HG02970 (cell line): ENCODE results near the gene PCSK6.

Experiments used
- ATAC-seq: cut with Tn5 transposase; IDR thresholded peaks from one replicate; pipeline ENCODE4 v1.9.1; 2021; ENCODE audit warnings: mild to moderate bottlenecking, moderate library complexity, moderate number of reproducible peaks; ENCODE audit not compliant: unreplicated experiment, low FRiP score

The PCSK6 gene

GRCh38 chr15:101500865-101501551, 11.5 kb upstream of the PCSK6 start:
- no peak for ATAC-seq

DNA sequence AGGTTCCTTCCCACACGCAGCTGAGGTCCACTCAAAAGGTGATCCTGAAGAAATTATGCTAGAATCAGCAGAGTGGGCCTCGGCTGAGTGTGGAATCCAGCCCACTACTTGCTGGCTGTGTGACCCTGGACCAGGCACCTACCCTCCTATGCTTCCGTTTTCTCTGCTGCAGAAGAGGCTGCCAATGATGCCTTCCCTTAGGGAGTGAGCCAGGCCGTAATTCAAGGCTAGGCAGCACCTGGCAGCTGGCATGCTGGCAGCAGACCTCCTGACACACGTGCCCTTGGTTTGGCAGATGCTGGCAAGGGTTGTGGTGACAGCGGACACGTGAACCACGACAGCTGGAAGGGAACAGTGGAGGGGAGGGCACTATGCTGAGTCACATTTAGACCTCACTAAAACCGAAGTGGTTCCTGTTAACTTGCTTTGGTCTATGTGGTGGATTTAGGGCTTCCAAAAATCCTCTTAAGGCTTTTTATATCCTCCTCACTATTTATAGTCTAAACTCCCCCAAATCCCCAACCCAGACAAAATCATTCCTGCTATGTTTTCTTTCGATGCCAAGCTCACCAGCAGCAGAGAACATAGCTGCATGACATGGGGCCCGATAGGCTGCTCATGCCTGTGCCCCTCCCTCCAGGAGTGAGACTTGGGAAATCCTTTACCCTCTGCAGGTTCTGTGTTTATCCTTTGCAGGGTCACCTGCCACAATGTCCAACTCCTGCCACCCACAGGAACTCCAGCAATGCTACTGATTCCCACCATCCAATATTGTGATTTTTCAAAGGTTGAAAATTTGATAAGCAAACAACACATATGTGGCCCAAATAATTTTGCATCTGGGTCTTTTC, 10.6 kb upstream of the PCSK6 start:
- no peak for ATAC-seq

DNA sequence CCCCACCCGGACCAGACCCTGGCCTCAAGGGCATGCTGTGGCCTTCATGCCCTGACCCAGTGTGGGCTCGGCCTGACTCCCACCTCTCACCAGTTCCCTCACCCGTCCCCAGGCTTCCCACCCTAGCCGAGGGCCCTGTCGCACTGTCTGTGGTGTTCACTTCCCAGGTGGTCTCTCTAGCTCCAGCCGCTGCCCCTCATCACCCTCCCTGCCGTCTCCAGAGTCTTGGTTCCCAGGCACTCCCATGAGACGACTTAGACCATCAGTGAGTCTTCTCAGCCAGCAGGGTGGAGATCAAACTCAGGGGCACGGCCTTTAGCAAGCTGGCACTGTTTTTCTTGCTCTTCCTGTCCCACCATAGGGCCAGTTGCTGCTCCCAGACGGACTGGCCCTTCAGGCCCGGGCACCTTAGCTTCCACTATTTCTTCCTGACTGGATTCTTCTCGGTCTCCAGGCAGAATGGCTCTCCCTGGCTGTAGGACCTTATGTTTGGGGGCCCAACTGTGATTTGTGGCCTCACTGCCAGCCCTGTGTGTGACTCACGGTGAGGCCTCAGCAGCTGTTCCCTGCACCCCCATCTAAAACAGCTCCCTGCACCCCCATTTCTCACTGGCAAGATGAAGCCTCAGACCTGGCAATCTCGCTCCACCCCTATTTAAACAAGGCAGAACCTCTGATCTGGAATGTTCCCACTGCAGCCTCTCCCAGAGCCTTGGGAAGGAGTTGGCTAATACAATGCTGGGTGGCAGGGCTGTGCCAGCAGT, 9.4 kb upstream of the PCSK6 start:
- no peak for ATAC-seq

DNA sequence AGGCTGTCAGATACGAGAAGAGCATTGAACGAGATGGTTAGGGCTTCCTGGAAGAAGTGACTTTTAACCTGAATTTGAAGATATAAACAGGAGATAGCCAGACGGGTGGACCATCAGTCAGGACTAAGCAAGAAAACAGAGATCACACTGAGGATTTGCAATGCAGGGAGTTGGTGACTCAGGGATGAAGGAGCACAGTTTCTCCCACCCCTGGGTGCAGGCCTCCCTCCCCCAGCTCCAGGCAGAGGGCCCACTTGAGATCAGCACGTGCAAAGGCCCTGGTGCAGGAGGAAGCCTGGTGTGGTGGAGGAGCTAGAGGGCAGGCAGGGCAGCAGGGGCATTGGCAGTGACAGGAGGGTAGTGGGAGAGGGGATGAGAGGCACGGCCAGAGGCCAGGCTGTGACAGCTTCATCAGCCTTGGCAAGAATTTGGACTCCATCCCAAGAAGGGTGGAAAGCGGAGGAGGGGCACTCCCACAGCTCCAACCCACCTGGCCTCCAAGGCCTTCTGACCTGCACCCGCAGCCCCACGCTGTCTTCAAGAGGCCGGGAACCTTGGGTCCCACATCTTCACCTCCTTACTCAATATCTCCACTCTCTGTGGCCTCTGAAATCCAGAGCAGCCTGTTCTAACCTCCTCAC, 8.7 kb upstream of the PCSK6 start:
- ATAC-seq = no peak

DNA sequence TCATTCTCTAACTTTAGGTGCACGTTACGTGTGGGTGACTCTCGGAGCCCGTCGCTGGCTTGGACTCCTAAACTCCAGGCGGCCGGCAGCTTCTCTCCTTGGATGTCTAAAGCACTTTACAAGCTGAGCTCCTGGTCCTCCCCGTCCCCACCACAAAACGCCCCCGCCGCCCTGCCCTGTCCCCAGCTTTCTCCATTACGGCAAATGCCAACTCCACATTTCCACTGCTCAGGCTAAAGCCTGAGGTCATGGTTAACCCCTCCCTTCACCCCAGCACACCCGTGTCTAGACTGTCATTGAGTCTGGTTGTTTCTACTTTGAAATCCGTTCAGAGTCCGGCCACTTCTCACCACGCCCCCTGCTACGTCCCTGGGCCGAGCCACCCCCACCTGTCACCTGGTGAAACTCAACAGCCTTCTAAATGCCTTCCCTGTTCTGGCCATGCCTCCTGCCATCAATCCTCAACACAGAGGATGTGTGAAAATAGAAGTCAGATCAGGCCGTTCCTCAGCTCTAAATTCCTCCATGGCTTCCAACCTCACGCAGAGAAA, 8.1 kb upstream of the PCSK6 start:
- ATAC-seq = no peak

GRCh38 chr15:101497017-101497416, 7.5 kb upstream of the PCSK6 start:
- ATAC-seq = no peak

DNA sequence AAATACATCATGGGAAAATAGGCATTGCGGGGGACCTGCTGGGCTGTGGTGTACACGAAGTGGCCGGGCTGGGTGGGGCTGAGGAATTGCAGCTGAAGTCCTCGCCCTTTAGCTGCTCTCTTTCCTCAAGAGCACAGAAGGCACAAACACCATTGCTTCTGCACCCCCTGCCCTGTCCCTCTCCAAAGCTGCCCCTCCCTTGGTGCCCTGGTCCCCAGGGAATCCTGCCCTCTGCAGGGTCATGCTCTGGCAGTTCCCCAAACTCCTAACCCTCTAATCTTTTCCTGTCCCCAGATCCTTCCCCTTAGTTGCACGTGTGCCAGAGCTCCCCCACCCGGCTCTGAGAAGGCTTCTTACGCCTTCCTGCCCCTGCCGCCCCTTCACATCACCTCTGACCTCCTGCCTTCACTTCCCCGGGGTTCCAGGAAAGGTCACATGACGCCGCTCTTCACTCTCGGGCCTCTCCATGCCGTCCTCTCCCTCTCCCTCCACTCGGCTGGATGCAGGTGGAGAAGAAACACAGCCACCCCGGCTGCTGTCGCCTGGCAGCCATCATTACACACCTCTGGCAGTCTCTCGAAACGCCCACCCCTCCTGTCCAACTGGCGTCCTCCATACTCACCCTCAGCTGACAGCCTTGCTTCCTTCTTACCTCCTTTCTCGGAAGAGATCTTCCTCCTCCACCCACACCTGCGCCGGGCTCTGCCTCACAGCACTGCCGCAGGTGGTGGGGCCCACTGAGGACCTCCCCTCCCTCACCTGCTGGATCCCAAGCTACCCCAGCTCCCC, 6.9 kb upstream of the PCSK6 start:
- no peak for ATAC-seq

DNA sequence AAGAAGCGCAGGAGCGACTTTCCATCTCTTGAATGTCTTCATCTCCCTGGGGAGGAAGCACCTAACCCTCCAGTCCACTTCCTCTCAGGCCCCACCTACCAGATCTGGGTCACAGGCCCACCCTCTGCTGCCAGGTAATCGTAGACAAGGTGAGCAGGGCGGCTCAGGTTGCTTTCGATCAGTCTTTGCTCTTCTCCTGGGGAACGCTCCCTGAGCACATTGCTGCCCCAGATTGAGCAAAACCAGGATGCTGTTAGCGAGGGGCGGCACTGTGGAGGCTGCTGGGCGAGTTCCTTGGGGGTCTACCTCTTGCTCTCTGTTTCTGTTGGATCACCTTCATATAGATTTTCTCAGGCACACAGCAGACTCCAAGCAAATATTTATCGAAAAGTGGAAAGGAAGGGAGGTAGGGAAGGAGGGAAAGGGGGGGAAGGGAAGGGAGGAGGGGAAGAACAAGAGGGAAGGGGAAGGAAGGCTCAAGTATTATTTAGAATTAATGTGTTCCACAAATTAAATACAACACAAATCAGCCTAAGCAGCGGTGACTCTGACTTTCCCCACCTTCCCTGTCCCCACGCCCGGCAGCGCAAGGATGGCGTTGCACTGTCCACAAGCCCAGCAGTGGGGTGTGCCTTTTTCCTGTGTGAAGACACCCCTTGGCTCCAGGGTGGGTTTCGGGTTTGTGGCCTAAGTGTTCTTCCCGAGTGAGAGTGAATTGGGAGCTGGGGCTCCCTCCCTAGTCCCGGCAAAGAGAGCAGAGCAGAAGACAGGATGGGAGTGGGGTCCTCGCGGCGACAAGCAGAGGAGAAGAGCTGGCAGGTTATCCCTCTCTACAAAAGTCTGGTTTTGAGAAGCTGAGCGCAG, 6.1 kb upstream of the PCSK6 start:
- ATAC-seq = no peak

- ATAC-seq = no peak
Observed at GRCh38 chr15:101494251-101494796, 4.8 kb upstream of the PCSK6 start.

- ATAC-seq = no peak
Observed at GRCh38 chr15:101492766-101493692, 3.5 kb upstream of the PCSK6 start.

- ATAC-seq = no peak
Observed at GRCh38 chr15:101491734-101492640, 2.5 kb upstream of the PCSK6 start.

DNA sequence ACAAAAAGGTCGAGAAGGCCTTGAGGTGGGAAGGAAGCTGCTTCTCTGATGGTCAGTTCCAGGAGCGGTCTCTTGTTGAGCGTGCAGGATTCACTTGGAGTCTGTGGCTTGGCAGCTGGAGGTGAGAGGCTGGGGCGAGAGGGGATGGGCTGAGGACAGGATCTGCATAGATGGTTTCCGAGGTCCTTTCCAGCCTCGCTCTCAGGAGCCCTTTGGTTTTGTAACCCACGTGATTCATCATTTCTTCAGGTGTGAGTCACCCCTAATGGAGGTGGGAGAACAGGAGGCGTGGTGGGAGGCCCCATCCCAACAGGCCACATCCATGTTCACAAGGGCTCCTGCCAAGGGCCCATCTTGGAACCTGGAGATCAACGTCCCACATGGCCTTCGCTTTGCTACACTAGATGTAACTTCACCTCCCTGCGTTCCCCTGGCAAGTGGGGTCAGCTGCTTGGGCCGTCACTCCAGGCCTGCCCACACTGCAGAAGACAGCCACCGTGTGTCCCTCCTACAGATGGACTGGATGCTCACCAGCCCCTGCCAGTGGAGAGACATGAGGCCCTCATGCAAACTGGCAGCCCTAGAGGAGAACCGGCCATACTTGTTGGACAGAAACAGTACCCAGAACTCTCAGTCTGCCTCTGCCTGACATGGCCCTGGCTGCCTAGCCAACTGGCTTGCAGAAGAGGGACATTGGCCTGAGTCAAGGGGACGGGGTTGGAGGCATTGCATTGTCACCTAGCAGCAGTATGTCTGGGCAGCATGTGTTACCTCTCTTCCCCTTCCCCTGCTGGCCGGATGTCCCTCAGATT, 1.6 kb upstream of the PCSK6 start:
- no peak for ATAC-seq

- no peak for ATAC-seq
Observed at GRCh38 chr15:101490408-101490891, 943 bp upstream of the PCSK6 start.

- no peak for ATAC-seq
Observed at GRCh38 chr15:101489237-101489598, 289 bp downstream of the PCSK6 start.
